ENCODE data around the gene KIAA1549. TPM values are rescaled to one million over a fixed set of nuclear protein-coding genes. Genes with fewer than 3 reads are reported as not detected.

KIAA1549 gene
- total RNA-seq, 2 donors from 2014 or later: 1.4 to 1.8 TPM

DNA sequence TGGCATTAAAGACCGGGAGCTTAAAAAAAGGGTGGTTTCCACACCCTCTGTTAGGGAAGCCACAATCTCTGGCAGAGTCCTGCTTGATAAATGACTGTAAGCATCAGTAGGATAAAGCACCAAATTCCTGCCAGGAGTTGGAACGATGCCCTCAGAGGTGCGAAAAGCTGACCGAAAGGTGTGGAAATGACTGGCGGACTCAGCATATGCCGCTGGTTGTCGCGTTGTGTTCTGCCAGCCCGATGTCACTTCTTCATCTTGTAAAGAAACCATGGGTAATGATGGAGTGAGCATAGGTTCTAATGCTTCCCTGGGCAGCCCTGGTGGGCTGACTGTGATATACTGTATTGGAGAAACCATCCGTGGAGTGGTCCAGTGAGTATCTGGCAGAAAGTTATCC lies 62.4 kb downstream of the KIAA1549 start:
- intact Hi-C loops (cut with DNase I): no loop called here
- DNase-seq (ENCODE audit: low spot score): no peak

DNA sequence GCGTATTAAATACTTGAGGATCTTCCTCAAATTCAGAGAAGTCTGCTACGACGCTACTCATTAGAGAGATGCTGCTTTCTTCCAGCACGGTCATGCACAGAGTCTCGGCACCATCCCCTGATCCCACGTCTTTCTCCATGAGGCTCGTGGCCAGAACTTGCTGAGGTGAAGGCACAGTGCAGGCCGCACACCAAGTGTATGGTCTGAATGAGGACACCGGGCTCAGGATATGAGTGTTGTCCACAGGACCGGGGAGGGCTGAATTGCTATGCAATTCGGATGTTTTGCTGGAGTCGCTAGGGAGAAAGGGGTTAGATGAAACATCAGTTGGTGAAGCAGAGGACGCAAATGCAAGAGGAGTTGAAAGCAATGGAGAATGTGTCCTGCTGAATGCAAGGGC lies 63.0 kb downstream of the KIAA1549 start:
- intact Hi-C loops (cut with DNase I): no loop called here
- DNase-seq (ENCODE audit: low spot score): no peak

DNA sequence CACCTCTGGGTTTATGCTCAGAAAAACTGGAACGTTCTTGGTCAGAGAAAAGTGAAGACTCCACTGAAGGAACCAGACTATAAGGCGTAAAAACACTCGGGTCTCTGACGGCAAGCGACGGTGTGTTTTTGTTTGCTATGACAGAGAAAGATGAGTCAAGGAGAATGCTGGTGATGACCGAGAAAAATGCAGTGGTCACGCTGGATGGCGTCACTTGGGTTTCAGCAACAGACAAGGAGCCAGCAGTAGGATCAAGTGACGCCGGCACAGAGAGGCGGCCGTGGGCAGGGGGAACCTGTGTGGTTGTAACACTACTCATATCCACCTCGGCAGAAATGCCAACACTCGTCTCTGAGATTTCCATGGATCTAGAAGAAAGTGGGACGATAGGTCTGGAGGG lies 63.4 kb downstream of the KIAA1549 start:
- intact Hi-C loops (cut with DNase I): no loop called here
- no peak for DNase-seq (ENCODE audit: low spot score)

DNA sequence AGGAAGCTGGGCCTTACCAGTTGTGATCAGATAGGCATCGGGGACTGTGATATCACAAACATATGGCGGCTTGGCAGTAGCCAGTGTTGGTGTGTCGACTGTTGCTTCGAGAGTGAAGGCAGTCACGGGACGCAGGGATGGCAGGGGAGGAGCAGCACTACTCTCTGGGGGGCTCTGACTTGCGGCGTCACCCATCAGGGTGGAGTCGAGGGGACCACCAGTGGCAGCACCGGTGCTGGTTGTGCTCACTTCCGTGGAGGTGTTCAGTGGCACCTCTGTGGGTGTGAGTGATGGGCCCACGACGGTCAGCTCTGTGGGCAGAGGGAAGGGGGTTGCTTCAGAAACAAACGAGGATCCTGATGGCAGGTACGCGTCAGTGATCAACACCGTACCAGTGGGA lies 64.5 kb downstream of the KIAA1549 start:
- DNase-seq (ENCODE audit: low spot score): no peak
- intact Hi-C loops (cut with DNase I): no loop called here

DNA sequence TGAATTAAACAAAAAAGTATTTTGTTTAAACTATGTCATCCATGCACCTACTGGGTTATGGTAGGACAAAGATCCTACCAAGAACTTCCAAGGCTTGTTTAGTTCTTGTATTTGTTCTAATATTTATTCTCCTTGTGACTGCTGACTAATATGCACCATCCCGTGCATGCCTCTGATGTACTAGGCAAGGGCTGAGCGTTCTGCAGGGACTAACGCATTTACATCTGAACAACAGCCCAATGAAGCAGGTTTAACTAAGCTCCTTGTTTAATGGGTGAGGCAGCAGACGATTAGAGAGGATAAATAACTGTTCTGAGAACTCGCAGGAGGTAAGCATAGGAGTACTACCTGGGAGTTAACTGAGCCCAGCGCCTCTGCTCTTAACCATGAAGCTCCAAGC lies 64.9 kb downstream of the KIAA1549 start:
- no peak for DNase-seq (ENCODE audit: low spot score)
- intact Hi-C loops (cut with DNase I): no loop called here

DNA sequence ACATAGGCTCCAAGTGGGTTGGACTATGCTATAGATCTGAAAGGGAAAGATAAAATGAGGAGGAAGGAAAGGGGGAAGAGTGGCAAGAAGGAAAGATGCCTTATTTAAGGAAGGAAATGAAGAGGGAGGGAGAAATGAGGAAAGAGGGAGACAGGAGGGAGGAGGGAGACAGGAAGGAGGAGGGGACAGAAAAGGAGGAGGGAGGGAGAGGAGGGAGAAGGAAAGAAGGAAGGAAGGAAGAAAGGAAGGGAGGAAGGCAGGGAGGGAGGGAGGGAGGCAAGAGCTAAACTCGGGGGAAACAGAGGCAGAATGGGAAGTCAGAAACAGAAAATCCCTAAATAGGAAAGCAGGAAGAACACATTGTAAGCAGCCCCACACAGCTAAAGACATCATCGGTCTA lies 67.4 kb downstream of the KIAA1549 start:
- no peak for DNase-seq (ENCODE audit: low spot score)
- intact Hi-C loops (cut with DNase I): no loop called here

DNA sequence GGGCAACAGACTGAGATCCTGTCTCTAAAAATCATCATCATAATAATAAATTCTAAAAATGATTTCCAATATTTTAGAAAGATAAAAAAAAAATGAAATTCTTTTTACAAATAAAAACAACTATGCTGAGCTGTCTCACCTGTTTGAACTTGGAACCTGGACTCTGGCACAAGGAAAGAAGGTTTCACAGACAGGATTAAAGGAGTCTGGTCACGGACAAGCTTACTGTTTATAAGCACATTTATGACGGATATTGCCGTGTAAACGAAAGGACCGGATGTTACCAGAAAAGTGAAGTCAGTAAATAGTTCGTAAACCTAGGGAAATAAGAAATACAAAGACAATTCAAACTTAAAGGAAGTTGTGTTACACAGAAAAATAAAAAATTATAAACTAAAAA lies 70.2 kb downstream of the KIAA1549 start:
- no peak for DNase-seq (ENCODE audit: low spot score)
- intact Hi-C loops (cut with DNase I): no loop called here

DNA sequence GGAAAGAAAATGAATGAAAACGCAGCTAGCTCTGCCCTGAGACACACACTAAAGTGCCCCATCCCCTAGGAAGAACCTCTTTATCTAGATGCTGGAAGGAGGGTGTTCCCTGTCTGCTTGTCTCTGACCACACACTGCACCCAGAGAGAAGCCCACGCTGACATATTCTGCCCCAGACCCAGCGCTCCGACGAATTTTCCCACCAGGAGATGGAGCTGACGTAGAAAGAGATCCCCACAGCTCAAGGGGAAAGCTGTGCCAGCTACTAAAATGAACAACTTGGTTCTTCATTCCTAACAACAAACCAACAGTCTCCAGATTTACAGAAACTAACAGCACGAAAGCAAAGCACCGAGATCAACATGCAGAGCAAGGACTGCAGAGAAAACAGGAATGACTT lies 73.3 kb downstream of the KIAA1549 start:
- DNase-seq (ENCODE audit: low spot score): no peak
- intact Hi-C loops (cut with DNase I): no loop called here

DNA sequence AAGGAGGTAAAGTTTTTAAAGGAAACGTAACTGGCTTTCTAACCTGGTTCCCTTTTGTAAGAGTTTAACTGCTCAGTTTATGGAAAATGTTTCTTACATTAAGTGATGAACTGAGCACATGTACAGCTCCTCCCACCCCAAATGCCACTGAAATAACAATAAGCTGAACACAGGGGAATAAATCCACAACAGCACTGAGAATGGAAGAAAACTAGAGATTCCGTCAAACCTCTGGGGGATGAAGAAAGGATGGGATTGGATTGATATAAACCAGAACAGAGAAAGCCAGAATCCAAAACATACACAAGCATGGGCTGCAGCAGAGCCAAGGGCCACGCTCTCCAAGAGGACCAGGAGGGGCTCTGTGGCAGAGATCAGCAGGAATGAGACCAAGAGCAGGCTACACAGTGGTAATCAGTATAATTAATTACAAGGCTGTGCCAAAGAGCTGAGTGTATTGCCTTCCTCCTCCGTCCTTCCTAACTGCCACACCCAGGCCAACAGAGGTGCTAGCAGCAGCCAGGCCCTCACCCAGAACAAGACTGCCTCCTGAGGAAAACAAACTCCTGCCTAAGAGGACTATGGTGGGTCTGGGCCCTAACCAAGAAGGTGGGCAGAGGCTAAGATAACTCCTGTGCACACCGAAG lies 73.9 kb downstream of the KIAA1549 start:
- intact Hi-C loops (cut with DNase I): no loop called here

DNA sequence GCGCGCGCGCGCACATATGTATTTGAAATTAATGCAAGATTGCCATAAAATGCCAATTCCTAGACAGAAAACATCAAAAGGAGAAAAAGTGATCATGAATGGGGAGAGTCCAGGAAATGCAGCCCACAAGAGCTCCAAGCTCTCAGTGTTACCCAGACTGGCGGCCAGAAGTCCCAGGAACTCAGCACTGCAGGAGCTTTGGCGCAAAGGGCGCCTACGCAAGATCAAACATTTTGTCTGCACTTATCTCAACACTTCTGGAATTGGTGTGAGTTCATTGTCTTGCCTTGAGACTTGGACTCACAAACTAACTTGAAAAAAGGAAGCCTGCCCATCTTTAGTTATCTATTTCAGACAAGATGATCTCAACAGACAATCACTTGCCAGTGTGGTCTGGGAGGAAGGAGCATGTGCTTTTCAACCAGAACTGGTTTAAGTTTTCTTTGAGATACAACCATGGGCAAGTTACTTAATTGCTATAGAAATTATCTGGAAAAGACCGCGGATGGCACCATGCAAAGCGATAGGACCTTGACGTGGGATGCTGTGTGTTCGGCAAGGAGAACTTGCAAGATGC lies 77.2 kb downstream of the KIAA1549 start:
- intact Hi-C loops (cut with DNase I): no loop called here

More for the DNA sequence above, 73.9 kb downstream of the KIAA1549 start:
- no peak for DNase-seq (ENCODE audit: low spot score)

DNA sequence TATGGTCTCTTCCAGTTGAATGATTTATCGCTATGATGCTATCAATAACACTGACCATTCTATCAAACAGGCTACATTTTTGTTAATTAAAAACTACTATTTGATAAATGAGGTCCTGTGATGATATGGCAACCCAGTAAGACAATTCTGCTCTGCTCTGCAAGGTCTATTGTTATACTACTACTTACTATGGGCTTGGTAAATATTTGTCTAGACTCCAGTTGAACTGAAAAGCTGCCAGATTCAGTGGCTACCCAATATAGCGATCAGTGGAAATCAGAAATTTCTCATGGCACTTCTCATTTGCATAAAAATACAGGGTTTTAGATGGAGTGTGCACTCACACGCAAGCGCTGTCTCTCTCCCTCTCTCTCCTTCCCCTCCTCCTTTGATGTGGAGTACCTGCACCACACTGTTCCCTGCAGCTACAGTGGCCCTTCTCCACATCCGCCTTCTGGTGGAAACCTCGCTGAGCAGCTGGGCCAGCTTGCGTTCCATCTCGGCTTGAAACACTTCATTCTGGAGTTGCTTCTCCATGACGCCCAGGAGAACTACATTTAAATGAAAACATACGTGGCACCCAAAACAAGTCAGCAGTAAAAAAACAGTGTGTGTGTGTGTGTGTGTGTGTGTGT lies 77.9 kb downstream of the KIAA1549 start:
- no peak for DNase-seq (ENCODE audit: low spot score)
- intact Hi-C loops (cut with DNase I): no loop called here

More for the DNA sequence above, 77.2 kb downstream of the KIAA1549 start:
- no peak for DNase-seq (ENCODE audit: low spot score)

DNA sequence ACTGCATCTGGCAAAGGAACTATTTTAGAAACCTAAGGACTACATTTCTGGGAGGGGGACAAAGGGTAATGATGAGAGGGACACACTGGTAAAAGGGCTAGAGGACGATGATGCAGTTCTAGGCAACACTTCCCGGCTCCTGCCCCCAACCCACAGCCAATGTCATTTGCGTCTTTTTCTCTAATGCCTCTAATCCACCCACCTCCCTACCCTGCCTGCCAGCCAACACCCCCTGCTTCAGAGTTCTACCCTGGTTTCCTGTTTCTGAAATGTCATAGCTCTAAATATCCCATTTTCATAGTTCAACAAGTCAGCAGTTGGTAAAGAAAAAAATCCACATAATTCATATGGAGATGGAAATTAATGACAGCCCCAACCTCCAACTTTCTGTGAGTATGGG lies 79.0 kb downstream of the KIAA1549 start:
- DNase-seq (ENCODE audit: low spot score): no peak
- intact Hi-C loops (cut with DNase I): no loop called here

DNA sequence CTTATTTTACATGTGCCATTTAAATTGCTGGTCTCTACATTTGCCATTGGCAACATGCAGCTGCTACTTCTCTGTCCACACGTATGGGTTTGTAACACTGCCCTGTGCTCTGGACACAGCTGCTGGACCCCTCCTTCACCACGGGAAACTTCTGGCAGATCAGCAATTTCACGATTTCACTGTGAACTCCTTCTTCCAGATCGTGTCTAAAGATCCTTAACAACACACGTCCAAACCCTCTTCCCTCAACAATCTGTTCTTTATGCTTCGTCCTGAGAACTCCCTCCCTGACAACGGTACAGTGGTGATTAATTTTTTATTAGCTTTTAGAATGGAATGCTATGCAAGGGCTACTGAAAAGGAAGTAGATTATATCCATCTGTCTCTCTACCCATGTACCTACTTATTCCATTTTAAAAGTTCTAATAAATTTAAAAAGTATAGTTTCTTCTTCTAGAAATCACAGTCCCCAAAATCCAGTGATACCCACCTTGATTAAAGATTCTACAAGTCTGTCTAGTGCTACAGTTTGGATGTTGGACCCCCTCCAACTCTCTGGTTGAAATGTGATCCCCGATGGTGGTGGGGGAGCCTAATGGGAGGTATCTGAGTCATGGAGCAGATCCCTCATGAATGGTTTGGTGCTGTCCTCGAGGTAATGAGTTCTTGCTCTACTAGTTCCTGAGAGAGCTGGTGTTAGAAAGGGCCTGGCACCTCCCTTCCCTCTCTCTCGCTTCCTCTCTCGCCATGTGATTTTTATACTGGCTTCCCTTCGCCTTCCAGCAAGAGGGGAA lies 81.0 kb downstream of the KIAA1549 start:
- intact Hi-C loops (cut with DNase I): no loop called here
- no peak for DNase-seq (ENCODE audit: low spot score)

DNA sequence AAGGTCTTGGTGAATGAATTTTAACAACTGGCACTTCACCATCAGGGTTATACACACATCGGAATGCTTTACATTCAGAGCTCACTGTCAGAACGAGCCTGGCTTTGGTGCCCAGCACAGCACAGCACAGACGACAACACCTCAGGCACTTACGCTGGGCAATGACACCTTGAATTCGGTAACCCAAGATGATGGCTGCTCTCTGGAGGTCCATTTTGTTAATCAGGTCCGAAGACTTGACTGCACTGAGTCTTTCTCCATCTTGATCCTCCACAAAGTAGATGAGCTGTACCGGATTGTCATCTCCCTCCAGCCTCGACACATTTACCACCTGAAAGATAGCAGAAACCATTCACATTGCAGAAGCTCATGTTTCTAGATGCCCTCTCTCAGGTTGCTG lies 82.4 kb downstream of the KIAA1549 start:
- intact Hi-C loops (cut with DNase I): loop anchor here in 1 of 2 donors (5.0 kb wide), 1 partner anchor 1427 kb away; no protein-coding TSS in a partner anchor
- DNase-seq (ENCODE audit: low spot score): no peak

DNA sequence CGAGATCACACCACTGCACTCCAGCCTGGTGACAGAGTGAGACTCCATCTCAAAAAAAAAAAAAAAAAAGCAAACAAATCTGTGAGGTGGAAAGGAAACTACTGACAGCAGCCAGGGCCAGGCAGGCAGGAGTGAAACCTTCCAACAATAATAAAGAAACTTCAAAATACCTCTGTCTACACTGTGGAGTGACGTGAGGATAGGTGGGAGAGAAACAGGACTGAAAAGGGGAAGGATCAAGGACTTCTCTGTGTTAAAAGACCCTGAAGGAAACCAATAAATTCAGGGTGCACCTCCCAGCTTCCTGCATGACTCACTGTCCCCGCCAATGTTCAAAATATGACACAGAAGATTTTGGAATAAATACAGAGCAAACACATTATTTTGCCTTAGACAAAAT lies 82.9 kb downstream of the KIAA1549 start:
- intact Hi-C loops (cut with DNase I): loop anchor here in 1 of 2 donors (5.0 kb wide), 1 partner anchor 1426 kb away; no protein-coding TSS in a partner anchor
- DNase-seq (ENCODE audit: low spot score): no peak

DNA sequence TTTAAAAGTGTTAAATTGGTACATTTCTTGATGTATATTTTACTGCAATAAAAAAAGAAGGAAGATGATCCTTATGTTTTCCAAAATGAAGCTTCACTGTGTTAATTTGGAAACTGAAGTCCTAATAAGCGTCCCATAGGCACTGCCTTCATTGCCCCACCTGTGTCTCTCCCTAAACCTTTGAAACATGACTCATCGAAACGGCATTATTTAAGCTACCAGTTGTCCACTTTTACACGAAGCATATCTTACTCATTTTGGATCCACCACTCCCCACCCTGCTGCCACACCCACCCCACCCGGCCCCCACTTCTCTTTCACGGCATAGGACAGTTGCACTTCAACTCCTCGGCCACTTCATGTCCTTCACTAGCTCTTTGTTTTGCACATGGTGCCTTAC lies 85.5 kb downstream of the KIAA1549 start:
- intact Hi-C loops (cut with DNase I): loop anchor here in 1 of 2 donors (5.0 kb wide), 1 partner anchor 1423 kb away; no protein-coding TSS in a partner anchor
- DNase-seq (ENCODE audit: low spot score): no peak

DNA sequence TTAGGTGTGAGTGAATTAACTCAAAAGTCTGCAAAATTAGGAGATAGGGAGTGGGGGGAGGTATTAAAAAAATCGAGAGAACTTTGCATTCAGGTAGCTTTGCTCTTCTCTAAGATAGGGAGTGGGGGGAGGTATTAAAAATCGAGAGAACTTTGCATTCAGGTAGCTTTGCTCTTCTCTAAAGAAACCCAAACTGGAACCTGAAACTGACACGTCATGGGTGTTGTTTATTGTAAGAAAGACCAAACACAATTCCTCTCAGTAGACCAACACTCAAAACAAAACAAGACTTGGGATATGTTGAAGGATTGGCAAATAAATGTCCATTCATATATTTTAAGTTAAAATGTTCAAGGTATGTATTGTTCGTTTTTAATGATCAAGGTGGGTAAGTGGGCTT lies 87.9 kb downstream of the KIAA1549 start:
- DNase-seq (ENCODE audit: low spot score): no peak
- intact Hi-C loops (cut with DNase I): no loop called here

DNA sequence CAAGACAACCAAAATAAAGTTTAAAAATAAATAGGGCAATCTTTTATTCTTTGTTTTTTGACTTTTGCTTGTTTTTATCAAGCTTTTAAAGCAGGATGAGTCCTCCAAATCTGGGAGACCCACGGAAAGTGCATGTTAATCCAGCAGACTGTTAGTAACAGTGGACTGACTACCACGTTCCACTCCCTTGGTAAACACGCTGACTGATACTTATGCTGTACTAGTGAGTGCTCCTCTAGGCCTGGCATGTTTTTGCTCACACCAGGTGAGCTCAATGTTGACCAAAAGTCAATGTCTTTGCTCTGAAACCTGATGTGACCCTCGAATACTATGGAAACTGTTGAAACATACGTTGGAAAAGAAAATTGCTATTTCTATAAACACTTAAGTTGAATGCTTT lies 88.4 kb downstream of the KIAA1549 start:
- no peak for DNase-seq (ENCODE audit: low spot score)
- intact Hi-C loops (cut with DNase I): no loop called here

DNA sequence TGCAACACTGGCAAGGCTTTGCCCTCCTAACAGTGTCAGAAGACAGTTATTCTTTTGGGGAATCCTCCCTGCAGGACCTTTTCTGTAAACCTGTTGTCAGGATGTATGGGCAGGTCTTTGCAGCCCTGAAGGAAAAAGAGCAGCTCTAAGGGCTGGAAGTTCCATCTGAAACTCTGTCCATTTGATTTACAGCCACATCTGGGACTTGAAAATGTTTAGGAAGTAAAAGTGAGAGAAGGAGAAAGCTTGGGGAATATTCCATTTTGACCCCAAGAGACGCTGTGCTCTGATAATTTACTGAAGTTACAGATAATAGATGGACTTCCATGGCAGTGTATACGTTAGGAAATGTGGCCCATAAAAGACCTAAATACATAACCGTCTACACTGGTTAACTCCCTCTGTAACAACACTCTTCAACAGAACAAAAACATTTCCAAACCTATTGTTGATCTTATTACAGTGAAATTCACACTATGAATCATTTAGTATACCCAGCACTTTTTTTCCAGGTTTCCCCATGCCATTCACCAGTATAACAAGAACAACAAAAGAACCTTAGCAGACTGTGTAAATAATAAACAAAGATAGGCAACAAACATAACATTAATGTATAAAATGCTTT lies 89.1 kb downstream of the KIAA1549 start:
- intact Hi-C loops (cut with DNase I): no loop called here

DNA sequence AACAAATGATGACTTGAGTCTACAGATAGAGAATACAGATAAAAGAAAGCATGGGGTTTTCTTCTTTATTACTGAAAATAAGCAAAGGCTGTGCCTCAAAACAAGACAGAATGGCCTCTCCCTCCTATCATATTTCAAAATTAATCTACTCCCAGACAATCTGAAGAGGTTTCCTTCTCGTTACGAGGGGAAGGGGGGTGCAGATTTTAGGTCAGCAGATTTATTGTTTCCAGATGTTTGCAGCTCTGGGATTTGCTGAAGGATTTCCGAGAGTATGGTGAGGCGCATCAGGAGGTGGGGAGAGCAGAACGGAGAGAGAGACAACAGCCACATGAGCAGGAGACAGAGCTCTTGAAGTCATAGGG lies 89.8 kb downstream of the KIAA1549 start:
- intact Hi-C loops (cut with DNase I): no loop called here
- DNase-seq (ENCODE audit: low spot score): no peak

More for the DNA sequence above, 89.1 kb downstream of the KIAA1549 start:
- DNase-seq (ENCODE audit: low spot score): no peak

Data from posterior vena cava (tissue), 2 donors.